ENCODE measurements around the gene NAV1.

The NAV1 gene

GRCh38 chr1:201552941-201553351 lies 14.0 kb downstream of the NAV1 start:
- H3K4me1 ChIP-seq (ENCODE audit: low read depth, poor library complexity, severe bottlenecking) = no peaks in the 10 kb centered on the region

DNA sequence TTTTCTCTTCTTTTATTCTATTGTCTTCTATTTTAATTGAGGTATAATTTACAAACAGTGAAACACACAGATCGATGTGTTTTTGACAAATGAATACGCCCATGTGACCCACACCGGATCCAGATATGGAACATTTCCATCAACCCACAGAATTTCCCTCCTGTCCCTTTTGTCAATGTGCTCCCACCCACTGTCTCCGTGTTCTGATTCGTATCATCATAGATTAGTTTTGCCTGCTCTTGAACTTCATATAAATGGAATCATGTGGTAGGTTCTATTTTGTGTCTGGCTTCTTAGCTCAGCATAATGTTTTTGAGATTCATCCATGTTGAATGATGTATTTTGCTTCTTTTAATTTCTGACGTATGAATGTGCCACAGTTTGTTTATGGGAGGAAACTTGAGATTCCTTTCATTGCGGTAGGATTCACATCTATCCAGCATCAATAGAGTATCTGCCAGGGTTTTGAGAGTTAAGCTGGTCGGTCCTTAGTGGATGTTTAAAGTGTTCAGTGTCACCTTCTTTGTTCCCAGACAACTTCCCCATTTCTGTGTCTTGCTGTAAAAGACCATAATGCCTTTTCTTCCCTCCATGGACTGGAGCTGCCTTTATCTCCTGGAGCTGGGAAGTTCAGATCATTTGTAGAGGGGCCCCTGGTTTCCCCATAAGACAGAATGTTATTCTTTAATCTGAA lies 14.7 kb downstream of the NAV1 start:
- no peaks in the 10 kb centered on the region for H3K4me1 ChIP-seq (ENCODE audit: low read depth, poor library complexity, severe bottlenecking)
- no peak overlapping the region for H3K9ac ChIP-seq
- no peak overlapping the region for H3K4me3 ChIP-seq (IDR thresholded peaks at IDR 0.05; ENCODE audit: insufficient read depth, low read depth, low read length)
- no peak for TF ChIP-seq CTCF (conservative IDR thresholded peaks at IDR 0.05; ENCODE audit: low read depth, low read length)
- no peaks in the 10 kb centered on the region for H4K20me1 ChIP-seq (ENCODE audit: insufficient read depth)
- no peaks in the 10 kb centered on the region for H3K36me3 ChIP-seq (ENCODE audit: insufficient read depth)
- H2AFZ ChIP-seq (ENCODE audit: low read depth) = no peak overlapping the region
- H3K27me3 ChIP-seq (ENCODE audit: insufficient read depth, low read depth) = no peaks in the 10 kb centered on the region
- H3K4me2 ChIP-seq = no peak overlapping the region
- no peak overlapping the region for H3K27ac ChIP-seq
- H3K79me2 ChIP-seq (ENCODE audit: insufficient read depth, low read depth) = no peaks in the 10 kb centered on the region

More at GRCh38 chr1:201552941-201553351, 14.0 kb downstream of the NAV1 start:
- TF ChIP-seq CTCF (conservative IDR thresholded peaks at IDR 0.05; ENCODE audit: low read depth, low read length) = no peak
- Histone ChIP-seq H3K9ac (no peak overlapping the region), H3K36me3 (ENCODE audit: insufficient read depth) (no peaks in the 10 kb centered on the region), H3K27ac (no peak overlapping the region), H2AFZ (ENCODE audit: low read depth) (no peak overlapping the region), H3K27me3 (ENCODE audit: insufficient read depth, low read depth) (no peaks in the 10 kb centered on the region), H3K4me3 (IDR thresholded peaks at IDR 0.05; ENCODE audit: insufficient read depth, low read depth, low read length) (no peak overlapping the region), H3K79me2 (ENCODE audit: insufficient read depth, low read depth) (no peaks in the 10 kb centered on the region), H3K4me2 (no peak overlapping the region), H4K20me1 (ENCODE audit: insufficient read depth) (no peaks in the 10 kb centered on the region)

DNA sequence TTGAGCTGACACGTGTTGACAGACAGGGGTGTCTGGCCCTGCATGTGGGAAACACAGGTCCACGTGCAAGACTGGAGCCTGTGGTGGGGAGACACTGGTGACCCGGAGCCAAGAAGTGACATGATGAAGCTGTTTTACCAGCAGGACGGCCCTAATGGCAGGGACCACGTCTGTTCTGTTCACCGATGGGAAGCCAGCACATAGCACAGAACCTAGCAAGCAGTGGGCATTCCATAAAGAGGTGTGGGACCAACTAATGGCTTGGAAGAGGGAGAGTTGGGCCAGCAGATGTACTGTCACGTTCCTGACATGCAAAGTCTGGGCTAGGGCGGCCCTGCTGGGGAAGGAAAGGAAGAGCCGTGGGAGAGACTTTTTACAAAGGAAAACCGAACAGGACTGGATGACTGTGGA lies 15.3 kb downstream of the NAV1 start:
- no peaks in the 10 kb centered on the region for H3K27me3 ChIP-seq (ENCODE audit: insufficient read depth, low read depth)
- no peaks in the 10 kb centered on the region for H4K20me1 ChIP-seq (ENCODE audit: insufficient read depth)
- no peak overlapping the region for H3K4me3 ChIP-seq (IDR thresholded peaks at IDR 0.05; ENCODE audit: insufficient read depth, low read depth, low read length)
- TF ChIP-seq CTCF (conservative IDR thresholded peaks at IDR 0.05; ENCODE audit: low read depth, low read length) = no peak
- no peaks in the 10 kb centered on the region for H3K4me1 ChIP-seq (ENCODE audit: low read depth, poor library complexity, severe bottlenecking)
- no peaks in the 10 kb centered on the region for H3K36me3 ChIP-seq (ENCODE audit: insufficient read depth)
- no peak overlapping the region for H3K4me2 ChIP-seq
- no peak overlapping the region for H3K27ac ChIP-seq
- H3K79me2 ChIP-seq (ENCODE audit: insufficient read depth, low read depth) = no peaks in the 10 kb centered on the region
- H3K9ac ChIP-seq = no peak overlapping the region
- no peak overlapping the region for H2AFZ ChIP-seq (ENCODE audit: low read depth)

DNA sequence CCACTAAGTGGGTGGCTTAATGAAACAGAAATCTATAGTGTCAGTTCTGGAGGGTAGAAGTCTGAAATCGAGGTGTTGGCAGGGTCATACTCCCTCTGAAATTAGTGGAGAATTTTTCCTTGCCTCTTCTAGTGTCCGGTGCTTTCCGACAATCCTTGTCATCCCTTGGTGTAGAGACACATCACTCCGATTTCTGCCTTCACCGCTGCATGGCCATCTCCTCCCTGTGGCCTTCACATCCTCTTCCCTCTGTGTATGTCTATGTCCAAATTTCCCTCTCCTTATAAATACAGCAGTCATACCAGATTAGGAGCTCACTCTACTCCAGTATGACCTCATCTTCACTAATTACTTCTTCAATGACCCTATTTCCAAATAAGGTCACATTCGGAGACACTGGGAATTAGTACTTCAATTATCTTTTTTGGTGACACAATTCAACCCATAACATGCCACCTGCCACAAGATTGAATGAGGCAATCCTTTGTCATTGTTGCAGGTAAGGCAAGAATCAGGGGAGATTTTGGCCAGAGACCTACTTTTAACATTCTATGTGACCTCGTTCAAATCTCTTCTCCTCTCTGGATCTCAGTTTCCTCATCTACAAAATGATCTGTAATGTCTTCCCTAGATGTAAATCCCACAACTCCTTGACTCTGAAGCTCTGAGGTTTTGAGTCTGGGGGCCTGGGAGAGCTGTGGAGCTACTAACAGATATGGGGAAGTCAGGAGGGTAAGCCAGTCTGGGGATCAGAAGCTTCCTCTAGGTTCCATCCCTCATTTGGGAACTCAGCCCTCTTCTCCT lies 16.1 kb downstream of the NAV1 start:
- no peak overlapping the region for H3K9ac ChIP-seq
- peaks cover 7% of the 10 kb centered on the region for H3K4me1 ChIP-seq (ENCODE audit: low read depth, poor library complexity, severe bottlenecking)
- no peak overlapping the region for H2AFZ ChIP-seq (ENCODE audit: low read depth)
- no peak overlapping the region for H3K27ac ChIP-seq
- H3K4me2 ChIP-seq = no peak overlapping the region
- TF ChIP-seq CTCF (conservative IDR thresholded peaks at IDR 0.05; ENCODE audit: low read depth, low read length) = no peak
- no peaks in the 10 kb centered on the region for H3K79me2 ChIP-seq (ENCODE audit: insufficient read depth, low read depth)
- H3K27me3 ChIP-seq (ENCODE audit: insufficient read depth, low read depth) = no peaks in the 10 kb centered on the region
- H3K4me3 ChIP-seq (IDR thresholded peaks at IDR 0.05; ENCODE audit: insufficient read depth, low read depth, low read length) = no peak overlapping the region
- H3K36me3 ChIP-seq (ENCODE audit: insufficient read depth) = no peaks in the 10 kb centered on the region
- H4K20me1 ChIP-seq (ENCODE audit: insufficient read depth) = no peaks in the 10 kb centered on the region
